MCF 10A (cell line): ENCODE measurements around the gene HSP90AA1. TPM values are rescaled to one million over a fixed set of nuclear protein-coding genes. Genes with fewer than 3 reads are reported as not detected.
A peak's percentile ranks its signal among the peaks of the same experiment; 100 is the strongest.
"Not testable (repeated sequence)": the region's sequence is repeated elsewhere in the genome, so short reads cannot be mapped to it uniquely, and the experiment has no call there.

Source experiments
- Bru-seq: library from RNA; stranded (reverse); fragments of 400-500 nt; gene quantifications from one replicate; lab custom pipeline; 2021; lab: Mats Ljungman, UMichigan
- BruChase-seq, 2 experiments: library from RNA; stranded (reverse); fragments of 400-500 nt; gene quantifications; one replicate each; lab custom pipeline; 2021; lab: Mats Ljungman, UMichigan
- BruUV-seq: library from RNA; stranded (reverse); fragments of 400-500 nt; replicated peaks from 2 replicates; lab custom pipeline; 2021; lab: Mats Ljungman, UMichigan
- CTCF ChIA-PET: fragments of 300-600 bp; sonication (Branson Sonifier 250); formaldehyde crosslinking; extraction: SDS; loops from one replicate; lab custom pipeline; 2021; ENCODE audit warnings: antibody characterized with exemption, inconsistent platforms; lab: Yijun Ruan, JAX
- POLR2A ChIA-PET: fragments of 300-600, 350-650 bp; sonication (Branson Sonifier 250); formaldehyde crosslinking; extraction: SDS; loops from one replicate; lab custom pipeline; 2020; ENCODE audit warnings: antibody characterized with exemption, inconsistent platforms; lab: Yijun Ruan, JAX
- DNase-seq: peaks from one replicate; pipeline ENCODE4 v3.0.0-alpha.2; 2018; ENCODE audit not compliant: unreplicated experiment
- H3K27ac Mint-ChIP-seq: one replicate; pipeline ENCODE4 v1.8.0; 2022; ENCODE audit warnings: mild to moderate bottlenecking, low read depth, mixed read lengths; ENCODE audit not compliant: unreplicated experiment
- H3K27me3 Mint-ChIP-seq: one replicate; pipeline ENCODE4 v1.8.0; 2022; ENCODE audit warnings: mixed read lengths; ENCODE audit not compliant: insufficient read depth, unreplicated experiment
- H3K36me3 Mint-ChIP-seq: one replicate; pipeline ENCODE4 v1.8.0; 2022; ENCODE audit warnings: mild to moderate bottlenecking, moderate library complexity, mixed read lengths; ENCODE audit not compliant: insufficient read depth, unreplicated experiment
- H3K4me1 Mint-ChIP-seq: one replicate; pipeline ENCODE4 v1.8.0; 2022; ENCODE audit warnings: mixed read lengths; ENCODE audit not compliant: insufficient read depth, unreplicated experiment
- H3K4me3 Mint-ChIP-seq: one replicate; pipeline ENCODE4 v1.8.0; 2022; ENCODE audit warnings: mild to moderate bottlenecking, moderate library complexity, mixed read lengths; ENCODE audit not compliant: unreplicated experiment
- H3K9me3 Mint-ChIP-seq: one replicate; pipeline ENCODE4 v1.8.0; 2022; ENCODE audit warnings: mixed read lengths; ENCODE audit not compliant: unreplicated experiment
- CTCF ChIP-seq: fragments of 200-600 bp; IDR thresholded peaks from one replicate; pipeline ENCODE4 v1.8.0; 2022; ENCODE audit warnings: antibody characterized with exemption, mild to moderate bottlenecking; ENCODE audit not compliant: unreplicated experiment
- intact Hi-C: fragments of 100-400 bp; cut with micrococcal nuclease; formaldehyde crosslinking; loops from 2 replicates; pipeline ENCODE4 v1.14.1; 2022
- long read RNA-seq: library from polyadenylated mRNA; stranded (forward); transcript quantifications from one replicate; pipeline ENCODE4 v2.0.0, GENCODE V29; 2022
- total RNA-seq: library from RNA; stranded (reverse); gene quantifications from 2 replicates; pipeline ENCODE4 v1.2.3, GENCODE V29; 2022

HSP90AA1 gene
- total RNA-seq: 277 and 296 TPM in 2 replicates
- Bru-seq, nascent RNA: percentile 79 among the genes with signal in this experiment
- BruChase-seq, experiment 1, labeled RNA remaining after a 6-hour chase: percentile 98 among the genes with signal in this experiment
- BruChase-seq, experiment 2, labeled RNA remaining after a 2-hour chase: percentile 93 among the genes with signal in this experiment
- long read RNA-seq, transcript HSP90AA1-201 (11 exons, 3,379 nt): major isoform, 295 of 496 reads
- long read RNA-seq, transcript HSP90AA1-202 (12 exons, 3,510 nt): minor isoform, 8 of 496 reads
- long read RNA-seq, transcript HSP90AA1-205 (2 exons, 429 nt): minor isoform, 46 of 496 reads
- long read RNA-seq, partial matches to known transcripts: 125 of 496 reads
- long read RNA-seq, other reads (novel, unspliced or antisense): 22 of 496 reads

GRCh38 chr14:102086972-102087761 is at the start of gene HSP90AA1:
HSP90AA1 (minus strand) TSS chr14:102087044; CDS start chr14:102086378, 666 bp downstream.
- Mint-ChIP-seq H3K27ac (peak within 1 kb of the TSS; percentile 92), H3K27me3 (no peaks in the 10 kb centered on the region), H3K9me3 (no peaks in the 10 kb centered on the region), H3K4me1 (peaks cover 31% of the 10 kb centered on the region), H3K4me3 (peak within 1 kb of the TSS; percentile 63), H3K36me3 (peaks cover 45% of the 10 kb centered on the region)
- CTCF ChIA-PET: interaction anchor here (0.6 to 2.1 kb wide), 3 partner anchors 10 to 25 kb away, joined by 3 to 17 read pairs (median 5); no protein-coding TSS in a partner anchor
- no TSS peak for BruUV-seq
- POLR2A ChIA-PET: interaction anchor here (0.6 to 2.1 kb wide), 15 partner anchors 9 to 365 kb away, joined by 3 to 8 read pairs (median 4); partner anchors contain the start of genes MOK and WDR20
- DNase-seq: peak; percentile 90
- no peak for TF ChIP-seq CTCF
- intact Hi-C loops: loop anchor here (2.0 kb wide), 1 partner anchor 230 kb away; no protein-coding TSS in a partner anchor

GRCh38 chr14:102135456-102135855 is 48.6 kb upstream of the HSP90AA1 start:
- H3K27me3 Mint-ChIP-seq, DNase-seq, intact Hi-C loops, H3K4me3 Mint-ChIP-seq, POLR2A ChIA-PET, H3K4me1 Mint-ChIP-seq, BruUV-seq, H3K27ac Mint-ChIP-seq, H3K9me3 Mint-ChIP-seq, CTCF ChIA-PET: not testable (repeated sequence)
- H3K36me3 Mint-ChIP-seq: peaks cover 24% of the 10 kb centered on the region

GRCh38 chr14:102134719-102135118 is 47.9 kb upstream of the HSP90AA1 start:
- DNase-seq, H3K4me3 Mint-ChIP-seq, H3K27ac Mint-ChIP-seq, intact Hi-C loops, H3K9me3 Mint-ChIP-seq, CTCF ChIA-PET, H3K27me3 Mint-ChIP-seq, H3K4me1 Mint-ChIP-seq, BruUV-seq, POLR2A ChIA-PET: not testable (repeated sequence)
- H3K36me3 Mint-ChIP-seq: peaks cover 20% of the 10 kb centered on the region

- DNase-seq, H3K9me3 Mint-ChIP-seq, H3K4me1 Mint-ChIP-seq, intact Hi-C loops, H3K27ac Mint-ChIP-seq, BruUV-seq, H3K27me3 Mint-ChIP-seq, H3K4me3 Mint-ChIP-seq: not testable (repeated sequence)
- POLR2A ChIA-PET: interaction anchor here (0.7 kb wide), 1 partner anchor 8 kb away, joined by 3 read pairs; no protein-coding TSS in a partner anchor
- H3K36me3 Mint-ChIP-seq: peaks cover 20% of the 10 kb centered on the region
- CTCF ChIA-PET: interaction anchor here (0.7 kb wide), 1 partner anchor 46 kb away, joined by 5 read pairs; no protein-coding TSS in a partner anchor
Observed at GRCh38 chr14:102134021-102134420, 47.2 kb upstream of the HSP90AA1 start.

GRCh38 chr14:102131741-102132140 is 44.9 kb upstream of the HSP90AA1 start:
- no peak for DNase-seq
- Mint-ChIP-seq H3K4me3 (no peak overlapping the region), H3K36me3 (peaks cover 20% of the 10 kb centered on the region), H3K4me1 (no peaks in the 10 kb centered on the region), H3K9me3 (no peaks in the 10 kb centered on the region), H3K27ac (no peak overlapping the region), H3K27me3 (no peaks in the 10 kb centered on the region)
- no TSS peak for BruUV-seq
- intact Hi-C loops: no loop called here
- TF ChIP-seq CTCF: no peak
- POLR2A ChIA-PET: no interaction called here
- CTCF ChIA-PET: no interaction called here
